Muscle layer of duodenum (tissue), 2 donors: ENCODE measurements around the gene KIF13A.

Experiments used
- H3K27ac ChIP-seq: one replicate; pipeline ENCODE4 v1.7.0; 2013; ENCODE audit warnings: mild to moderate bottlenecking, low read length
- H3K27me3 ChIP-seq: one replicate; pipeline ENCODE4 v1.7.0; 2013; ENCODE audit warnings: low read depth, mild to moderate bottlenecking, control low read depth, low read length
- H3K36me3 ChIP-seq, 2 donors: one replicate each; pipeline ENCODE4 v1.7.0; 2013; ENCODE audit warnings: low read length in 2 of 2, control low read depth in 1 of 2, mild to moderate bottlenecking in 1 of 2; ENCODE audit not compliant: insufficient read depth in 2 of 2, control insufficient read depth in 1 of 2
- H3K4me1 ChIP-seq, 2 donors: one replicate each; pipeline ENCODE4 v1.7.0; 2013; ENCODE audit warnings: low read length in 2 of 2, mild to moderate bottlenecking in 2 of 2, control low read depth in 1 of 2, moderate library complexity in 1 of 2; ENCODE audit not compliant: insufficient read depth in 2 of 2, control insufficient read depth in 1 of 2
- H3K4me3 ChIP-seq, 2 donors: one replicate each; pipeline ENCODE4 v1.7.0; 2013; ENCODE audit warnings: low read length in 2 of 2, low read depth in 1 of 2, mild to moderate bottlenecking in 1 of 2
- H3K9me3 ChIP-seq, 2 donors: one replicate each; pipeline ENCODE4 v1.7.0; 2013; ENCODE audit warnings: low read length in 2 of 2, control low read depth in 1 of 2, mild to moderate bottlenecking in 1 of 2; ENCODE audit not compliant: control insufficient read depth in 1 of 2
- donor health status: healthy.

KIF13A gene

GRCh38 chr6:17945575-17945974 is 41.9 kb downstream of the KIF13A start:
- Histone ChIP-seq H3K4me3 (no peak overlapping the region), H3K4me1 (peaks cover 0 to 33% of the 10 kb centered on the region in 2 donors), H3K36me3 (no peaks in the 10 kb centered on the region), H3K9me3 (no peaks in the 10 kb centered on the region), H3K27me3 (no peaks in the 10 kb centered on the region), H3K27ac (no peak overlapping the region)

GRCh38 chr6:17945111-17945510 is 42.3 kb downstream of the KIF13A start:
- Histone ChIP-seq H3K27me3 (no peaks in the 10 kb centered on the region), H3K36me3 (no peaks in the 10 kb centered on the region), H3K4me3 (no peak overlapping the region), H3K4me1 (peaks cover 0 to 31% of the 10 kb centered on the region in 2 donors), H3K9me3 (no peaks in the 10 kb centered on the region), H3K27ac (no peak overlapping the region)

- H3K27me3 ChIP-seq = no peaks in the 10 kb centered on the region
- peaks cover 4 to 18% of the 10 kb centered on the region in 2 donors for H3K4me1 ChIP-seq
- H3K4me3 ChIP-seq = no peak overlapping the region
Measured at GRCh38 chr6:17941318-17941717, 46.1 kb downstream of the KIF13A start.

GRCh38 chr6:17940151-17940792 is 47.2 kb downstream of the KIF13A start:
- Histone ChIP-seq H3K36me3 (no peaks in the 10 kb centered on the region), H3K9me3 (no peaks in the 10 kb centered on the region), H3K4me3 (no peak overlapping the region), H3K4me1 (peaks cover 4 to 18% of the 10 kb centered on the region in 2 donors), H3K27ac (no peak overlapping the region), H3K27me3 (no peaks in the 10 kb centered on the region)

More at GRCh38 chr6:17941318-17941717, 46.1 kb downstream of the KIF13A start:
- H3K36me3 ChIP-seq = no peaks in the 10 kb centered on the region
- H3K9me3 ChIP-seq = no peaks in the 10 kb centered on the region
- H3K27ac ChIP-seq = no peak overlapping the region

GRCh38 chr6:17938901-17939300 is 48.5 kb downstream of the KIF13A start:
- H3K27ac ChIP-seq = no peak overlapping the region
- peaks cover 4 to 19% of the 10 kb centered on the region in 2 donors for H3K4me1 ChIP-seq
- H3K9me3 ChIP-seq = no peaks in the 10 kb centered on the region
- H3K36me3 ChIP-seq = no peaks in the 10 kb centered on the region
- H3K27me3 ChIP-seq = no peaks in the 10 kb centered on the region
- no peak overlapping the region for H3K4me3 ChIP-seq

- no peaks in the 10 kb centered on the region for H3K36me3 ChIP-seq
- peaks cover 11 to 41% of the 10 kb centered on the region in 2 donors for H3K4me1 ChIP-seq
- no peaks in the 10 kb centered on the region for H3K27me3 ChIP-seq
- H3K9me3 ChIP-seq = no peaks in the 10 kb centered on the region
- H3K27ac ChIP-seq = peak overlapping the region; percentile 4
- no peak overlapping the region for H3K4me3 ChIP-seq
Measured at GRCh38 chr6:17935188-17936149, 52.0 kb downstream of the KIF13A start.

- Histone ChIP-seq H3K4me1 (peaks cover 11 to 48% of the 10 kb centered on the region in 2 donors), H3K4me3 (no peak overlapping the region), H3K36me3 (no peaks in the 10 kb centered on the region), H3K27me3 (no peaks in the 10 kb centered on the region), H3K9me3 (no peaks in the 10 kb centered on the region), H3K27ac (peak overlapping the region; percentile 78)
Measured at GRCh38 chr6:17933716-17934115, 53.7 kb downstream of the KIF13A start.

- Histone ChIP-seq H3K4me1 (peaks cover 11 to 57% of the 10 kb centered on the region in 2 donors), H3K4me3 (no peak overlapping the region), H3K27ac (peak overlapping the region; percentile 78), H3K36me3 (no peaks in the 10 kb centered on the region), H3K27me3 (no peaks in the 10 kb centered on the region), H3K9me3 (no peaks in the 10 kb centered on the region)
Measured at GRCh38 chr6:17932330-17932852, 55.0 kb downstream of the KIF13A start.

GRCh38 chr6:17931227-17931626 is 56.2 kb downstream of the KIF13A start:
- Histone ChIP-seq H3K9me3 (no peaks in the 10 kb centered on the region), H3K4me3 (no peak overlapping the region), H3K36me3 (no peaks in the 10 kb centered on the region), H3K4me1 (peaks cover 7 to 52% of the 10 kb centered on the region in 2 donors), H3K27ac (peak overlapping the region; percentile 78), H3K27me3 (no peaks in the 10 kb centered on the region)

- Histone ChIP-seq H3K4me3 (no peak overlapping the region), H3K27ac (peak overlapping the region; percentile 78), H3K9me3 (no peaks in the 10 kb centered on the region), H3K36me3 (no peaks in the 10 kb centered on the region), H3K27me3 (no peaks in the 10 kb centered on the region), H3K4me1 (peaks cover 7 to 50% of the 10 kb centered on the region in 2 donors)
Measured at GRCh38 chr6:17930321-17930993, 57.0 kb downstream of the KIF13A start.
